Measurements from ENCODE around the gene TMEM88.
A peak's percentile ranks its signal among the peaks of the same experiment; 100 is the strongest.

- TF ChIP-seq TAF1 (IDR thresholded peaks at IDR 0.05; ENCODE audit: borderline replicate concordance, low read depth, low read length) (no peak), POLR2A (IDR thresholded peaks at IDR 0.05; ENCODE audit: low read depth, low read length) (peak; percentile 64)
Measured at GRCh38 chr17:7851438-7852261, 3.2 kb upstream of the TMEM88 start.

Measured in GM12892 (cell line).